ENCODE measurements around the gene VDR.

- TF ChIP-seq EZH2 (IDR thresholded peaks at IDR 0.05; ENCODE audit: insufficient read depth, poor library complexity, severe bottlenecking) (no peak), EZH2phosphoT487 (IDR thresholded peaks at IDR 0.05; ENCODE audit: insufficient read depth, low read depth) (no peak)
Measured at GRCh38 chr12:47841910-47842309, 62.9 kb downstream of the VDR start.

Measured in GM23248 (cell line).